ENCODE measurements around the gene CDK13.

Gene CDK13

DNA sequence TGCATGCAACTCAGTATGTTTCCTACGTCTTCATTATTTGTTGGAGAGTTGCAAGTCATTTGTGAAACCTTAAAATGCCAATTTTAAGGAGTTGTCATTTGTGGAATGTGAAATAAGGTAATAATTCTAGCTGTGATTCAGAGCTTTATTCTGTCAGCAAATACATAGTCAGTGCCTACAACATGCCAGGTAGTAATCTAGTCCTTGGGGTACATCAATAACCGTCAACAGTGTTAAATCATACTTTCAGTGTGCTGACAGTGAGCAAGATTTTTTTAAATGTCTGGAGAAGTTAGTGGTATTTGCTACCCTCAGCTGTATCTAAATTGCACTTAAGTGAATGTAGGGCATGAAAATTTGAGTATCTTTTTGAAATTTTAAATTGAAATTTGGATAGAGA is 147.7 kb downstream of the CDK13 start:
- no peaks in the 10 kb centered on the region for H3K27me3 ChIP-seq
- no peaks in the 10 kb centered on the region for H3K9me3 ChIP-seq
- no peak overlapping the region for H3K4me3 ChIP-seq (ENCODE audit: low read depth, low read length)
- H3K4me1 ChIP-seq, result no peaks in the 10 kb centered on the region
- peaks cover 20% of the 10 kb centered on the region for H3K36me3 ChIP-seq
- TF ChIP-seq CTCF (IDR thresholded peaks at IDR 0.05; ENCODE audit: low read depth, low read length), result no peak
- DNase-seq, result no peak

DNA sequence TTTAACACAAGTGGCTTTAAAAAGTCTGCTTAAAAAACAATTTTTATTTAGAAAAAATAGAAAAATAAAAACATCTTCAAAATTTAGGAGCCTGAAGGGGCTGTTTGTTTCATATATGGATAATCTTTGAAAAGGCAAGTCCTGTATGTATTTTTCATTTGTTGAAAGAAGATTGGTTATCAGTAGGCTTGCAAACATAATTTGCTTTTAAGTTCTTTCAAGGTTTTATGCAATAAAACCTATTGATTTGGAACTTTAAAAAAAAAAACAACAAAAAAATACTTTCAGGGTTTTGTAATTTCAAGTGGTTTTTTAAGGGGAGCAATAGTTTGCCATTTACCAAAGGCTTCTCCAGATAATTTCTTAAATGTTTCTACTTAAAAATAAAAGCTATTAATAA is 148.8 kb downstream of the CDK13 start:
- Histone ChIP-seq H3K4me3 (ENCODE audit: low read depth, low read length) (no peak overlapping the region), H3K27me3 (no peaks in the 10 kb centered on the region), H3K36me3 (peaks cover 13% of the 10 kb centered on the region), H3K9me3 (no peaks in the 10 kb centered on the region), H3K4me1 (no peaks in the 10 kb centered on the region)
- no peak for TF ChIP-seq CTCF (IDR thresholded peaks at IDR 0.05; ENCODE audit: low read depth, low read length)
- DNase-seq, result no peak

DNA sequence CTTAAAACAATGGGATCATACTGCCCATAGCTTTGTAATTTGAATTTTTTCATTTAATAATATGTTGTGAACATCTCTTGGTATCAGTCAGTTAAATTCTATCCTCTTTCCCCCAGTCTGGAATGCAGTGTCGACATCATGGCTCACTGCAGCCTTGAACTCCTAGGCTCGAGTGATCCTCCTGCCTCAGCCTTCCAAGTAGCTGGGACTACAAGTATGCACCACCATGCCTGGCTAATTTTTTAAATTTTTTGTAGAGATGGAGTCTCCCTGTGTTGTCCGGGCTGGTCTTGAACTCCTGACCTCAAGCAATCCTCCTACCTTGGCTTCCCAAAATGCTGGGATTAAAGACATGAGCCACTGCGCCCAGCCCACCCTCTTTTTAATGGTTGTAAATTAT is 149.8 kb downstream of the CDK13 start:
- no peak for DNase-seq
- Histone ChIP-seq H3K9me3 (no peaks in the 10 kb centered on the region), H3K36me3 (peaks cover 3% of the 10 kb centered on the region; the same call in 1 of the 2 replicates), H3K4me1 (no peaks in the 10 kb centered on the region), H3K4me3 (ENCODE audit: low read depth, low read length) (no peak overlapping the region), H3K27me3 (no peaks in the 10 kb centered on the region)
- no peak for TF ChIP-seq CTCF (IDR thresholded peaks at IDR 0.05; ENCODE audit: low read depth, low read length)

- H3K36me3 ChIP-seq, result peaks cover 2% of the 10 kb centered on the region; the same call in 1 of the 2 replicates
- no peak for DNase-seq
- no peaks in the 10 kb centered on the region for H3K9me3 ChIP-seq
- no peaks in the 10 kb centered on the region for H3K4me1 ChIP-seq
- no peak for TF ChIP-seq CTCF (IDR thresholded peaks at IDR 0.05; ENCODE audit: low read depth, low read length)
- H3K27me3 ChIP-seq, result no peaks in the 10 kb centered on the region
- H3K4me3 ChIP-seq (ENCODE audit: low read depth, low read length), result no peak overlapping the region
Observed at GRCh38 chr7:40101201-40101600, 151.1 kb downstream of the CDK13 start.

DNA sequence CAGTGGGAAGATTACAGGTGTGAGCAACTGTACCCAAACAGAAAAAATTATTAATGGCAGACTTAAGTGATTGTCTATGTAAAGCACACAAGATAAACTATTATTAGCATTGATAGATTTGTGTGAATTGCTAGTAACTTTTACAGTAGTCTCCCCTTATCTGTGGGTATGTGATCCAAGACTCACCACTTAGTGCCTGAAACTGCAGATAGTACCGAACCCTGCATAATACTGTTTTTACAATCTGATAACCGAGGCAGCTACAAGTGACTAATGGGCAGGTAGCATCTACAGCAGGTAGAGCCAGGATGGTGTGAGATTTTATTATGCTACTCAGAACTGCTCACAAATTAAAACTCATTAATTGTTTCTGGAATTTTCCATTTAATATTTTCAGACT is 152.8 kb downstream of the CDK13 start:
- no peak for TF ChIP-seq CTCF (IDR thresholded peaks at IDR 0.05; ENCODE audit: low read depth, low read length)
- Histone ChIP-seq H3K4me3 (ENCODE audit: low read depth, low read length) (no peak overlapping the region), H3K4me1 (no peaks in the 10 kb centered on the region), H3K27me3 (no peaks in the 10 kb centered on the region), H3K36me3 (no peaks in the 10 kb centered on the region), H3K9me3 (no peaks in the 10 kb centered on the region)
- no peak for DNase-seq

GRCh38 chr7:40105879-40106473 is 155.9 kb downstream of the CDK13 start:
- Histone ChIP-seq H3K4me1 (no peaks in the 10 kb centered on the region), H3K36me3 (no peaks in the 10 kb centered on the region), H3K27me3 (no peaks in the 10 kb centered on the region), H3K4me3 (ENCODE audit: low read depth, low read length) (no peak overlapping the region), H3K9me3 (no peaks in the 10 kb centered on the region)
- no peak for TF ChIP-seq CTCF (IDR thresholded peaks at IDR 0.05; ENCODE audit: low read depth, low read length)
- no peak for DNase-seq
